IgD-negative memory B cell (primary cell): ENCODE measurements around the gene RDH8. TPM values are rescaled to one million over a fixed set of nuclear protein-coding genes. Genes with fewer than 3 reads are reported as not detected.
"Not testable (repeated sequence)": the region's sequence is repeated elsewhere in the genome, so short reads cannot be mapped to it uniquely, and the experiment has no call there.

Experiments used
- H3K27ac Mint-ChIP-seq, 3 donors: one replicate each; pipeline ENCODE4 v1.8.0; 2020 to 2022; ENCODE audit warnings: mild to moderate bottlenecking in 3 of 3, mixed read lengths in 3 of 3, moderate library complexity in 1 of 3
- H3K27me3 Mint-ChIP-seq: one replicate; pipeline ENCODE4 v1.8.0; 2021; ENCODE audit warnings: mixed read lengths
- H3K36me3 Mint-ChIP-seq: one replicate; pipeline ENCODE4 v1.8.0; 2020; ENCODE audit warnings: mild to moderate bottlenecking, mixed read lengths
- H3K4me1 Mint-ChIP-seq, 3 donors: one replicate each; pipeline ENCODE4 v1.8.0; 2020 to 2022; ENCODE audit warnings: mixed read lengths in 3 of 3, mild to moderate bottlenecking in 1 of 3
- H3K4me3 Mint-ChIP-seq, 4 donors: one replicate each; pipeline ENCODE4 v1.8.0; 2020 to 2022; ENCODE audit warnings: mild to moderate bottlenecking in 4 of 4, mixed read lengths in 4 of 4, moderate library complexity in 3 of 4
- H3K9me3 Mint-ChIP-seq, 3 donors: one replicate each; pipeline ENCODE4 v1.8.0; 2020 to 2021; ENCODE audit warnings: mixed read lengths in 3 of 3, mild to moderate bottlenecking in 1 of 3
- polyA plus RNA-seq: library from polyadenylated mRNA; unstranded; fragments of 300-500 nt; fragmentation: Illumina TruSeq; gene quantifications from one replicate; pipeline ENCODE4 v1.2.3, GENCODE V29; 2021

The RDH8 gene
- polyA plus RNA-seq, 1 donor from 2014 or later = not detected

DNA sequence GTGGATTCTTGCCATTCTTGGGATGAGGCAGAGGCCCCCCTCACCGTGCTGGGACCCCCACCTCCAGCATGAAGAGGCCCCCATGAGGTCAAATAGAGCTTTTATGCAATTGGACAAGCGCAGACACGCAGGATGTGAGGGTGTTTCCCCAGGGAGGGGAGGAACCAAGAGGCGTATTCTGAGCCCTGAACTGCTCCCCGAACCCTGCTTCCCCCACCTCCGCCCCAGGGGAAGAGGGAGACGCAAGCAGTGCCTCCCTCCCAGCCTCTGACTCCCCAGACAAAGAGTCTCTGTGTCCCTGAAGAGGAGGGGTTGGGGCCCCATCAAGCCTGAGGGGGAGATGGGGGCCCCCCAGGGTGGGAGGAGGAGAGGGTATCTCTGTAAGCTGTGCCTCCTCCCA, 1.3 kb upstream of the RDH8 start:
- no peak overlapping the region for H3K4me3 Mint-ChIP-seq
- H3K27me3 Mint-ChIP-seq = peaks cover 45% of the 10 kb centered on the region
- H3K36me3 Mint-ChIP-seq = no peaks in the 10 kb centered on the region
- no peak overlapping the region for H3K27ac Mint-ChIP-seq
- H3K9me3 Mint-ChIP-seq = peaks cover 0 to 4% (median 1%) of the 10 kb centered on the region in 3 donors
- peaks cover 0 to 9% (median 0%) of the 10 kb centered on the region in 3 donors for H3K4me1 Mint-ChIP-seq

DNA sequence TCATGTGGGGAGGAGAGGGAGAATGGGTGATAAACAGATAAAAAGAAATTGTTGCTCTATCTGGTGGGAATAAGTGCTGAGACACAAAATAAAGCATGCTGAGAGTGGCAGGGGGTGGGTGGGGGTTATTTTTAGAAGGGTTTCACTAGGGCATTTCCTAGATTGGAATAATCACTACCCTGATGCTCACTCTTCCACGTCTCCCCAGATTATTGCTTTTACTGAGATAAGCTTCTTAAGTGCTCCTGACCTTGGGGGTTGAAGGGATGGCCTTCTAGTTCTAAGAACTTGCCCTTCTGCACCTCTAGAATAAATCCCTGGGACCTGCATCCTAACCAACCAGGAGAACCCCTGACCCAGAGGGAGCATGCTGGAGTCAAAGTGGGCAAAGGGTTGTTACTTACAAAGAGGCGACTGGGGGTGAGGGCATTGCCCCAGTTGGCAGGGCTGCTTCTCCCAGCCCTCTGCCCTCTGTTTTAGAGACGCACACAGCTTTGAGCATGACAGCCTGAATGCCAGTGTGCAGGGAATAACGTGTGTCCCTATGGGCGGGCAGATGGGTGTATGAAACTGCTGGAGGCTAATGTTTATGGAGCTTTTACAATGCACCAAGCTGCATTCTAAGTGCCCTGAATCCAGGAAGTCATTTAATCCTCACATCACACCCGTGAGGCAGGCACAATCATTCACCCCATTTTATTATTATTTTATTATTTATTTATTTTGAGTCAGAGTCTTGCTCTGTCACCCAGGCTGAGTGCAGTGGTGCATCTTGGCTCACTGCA, 743 bp downstream of the RDH8 start:
- Mint-ChIP-seq H3K4me3 (no peak overlapping the region), H3K27me3 (peaks cover 33% of the 10 kb centered on the region), H3K27ac (no peak overlapping the region), H3K4me1 (peaks cover 0 to 4% (median 0%) of the 10 kb centered on the region in 3 donors), H3K9me3 (peaks cover 0 to 4% (median 0%) of the 10 kb centered on the region in 3 donors), H3K36me3 (no peaks in the 10 kb centered on the region)

DNA sequence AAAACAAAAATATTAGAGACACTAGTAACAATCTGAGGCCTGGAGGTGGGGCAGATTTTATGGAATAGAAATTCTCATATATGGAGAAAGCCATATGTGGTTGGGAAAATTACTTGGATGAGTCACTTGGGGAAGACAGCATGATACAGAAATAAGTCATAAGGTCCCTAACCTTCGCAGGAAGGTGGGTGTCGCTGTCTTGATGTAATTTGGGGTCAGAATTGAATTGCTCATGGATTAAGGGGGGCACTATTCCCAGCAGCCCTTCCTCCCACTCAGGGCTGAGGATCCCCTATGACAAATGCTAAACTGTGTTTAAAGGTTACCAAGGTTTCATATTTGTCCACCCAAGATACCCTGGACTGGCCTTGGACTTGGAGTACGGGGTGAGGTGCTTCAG, 5.0 kb downstream of the RDH8 start:
- peaks cover 16% of the 10 kb centered on the region for H3K27me3 Mint-ChIP-seq
- no peaks in the 10 kb centered on the region for H3K4me1 Mint-ChIP-seq
- H3K36me3 Mint-ChIP-seq = no peaks in the 10 kb centered on the region
- no peak overlapping the region for H3K4me3 Mint-ChIP-seq
- peak overlapping the region in 1 of 3 donors; percentile 39 for H3K27ac Mint-ChIP-seq
- H3K9me3 Mint-ChIP-seq = no peaks in the 10 kb centered on the region

DNA sequence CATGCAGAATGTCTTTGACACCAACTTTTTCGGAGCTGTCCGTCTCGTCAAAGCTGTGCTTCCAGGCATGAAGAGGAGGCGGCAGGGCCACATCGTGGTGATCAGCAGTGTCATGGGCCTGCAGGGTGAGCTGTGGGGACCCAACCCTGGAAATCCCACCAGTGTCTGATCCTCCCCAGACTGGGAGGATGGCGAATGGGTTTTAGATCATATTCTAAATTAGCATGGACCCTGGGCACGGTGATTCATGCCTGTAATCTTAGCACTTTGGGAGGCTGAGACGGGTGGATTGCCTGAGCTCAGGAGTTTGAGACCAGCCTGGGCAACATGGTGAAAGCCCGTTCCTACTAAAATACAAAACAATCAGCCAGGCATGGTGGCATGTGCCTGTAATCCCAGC, 5.5 kb downstream of the RDH8 start:
- H3K27ac Mint-ChIP-seq = no peak overlapping the region
- no peaks in the 10 kb centered on the region for H3K36me3 Mint-ChIP-seq
- peaks cover 11% of the 10 kb centered on the region for H3K27me3 Mint-ChIP-seq
- no peaks in the 10 kb centered on the region for H3K9me3 Mint-ChIP-seq
- no peak overlapping the region for H3K4me3 Mint-ChIP-seq
- no peaks in the 10 kb centered on the region for H3K4me1 Mint-ChIP-seq

DNA sequence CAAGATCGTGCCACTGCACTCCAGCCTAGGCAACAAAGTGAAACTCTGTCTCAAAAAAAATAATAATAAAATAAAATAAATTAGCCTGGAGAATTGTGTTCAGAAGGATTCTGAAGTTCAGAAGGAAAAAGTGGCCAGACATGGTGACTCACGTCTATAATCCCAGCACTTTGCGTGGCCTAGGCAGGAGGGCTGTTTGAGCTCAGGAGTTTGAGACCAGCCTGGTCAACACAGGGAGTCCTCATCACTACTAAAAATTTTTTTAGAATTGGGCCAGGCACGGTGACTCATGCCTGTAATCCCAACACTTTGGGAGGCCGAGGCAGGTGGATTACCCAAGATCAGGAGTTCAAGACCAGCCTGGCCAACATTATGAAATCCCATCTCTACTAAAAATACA, 6.0 kb downstream of the RDH8 start:
- peaks cover 11% of the 10 kb centered on the region for H3K27me3 Mint-ChIP-seq
- H3K9me3 Mint-ChIP-seq = no peaks in the 10 kb centered on the region
- H3K36me3 Mint-ChIP-seq = no peaks in the 10 kb centered on the region
- no peak overlapping the region for H3K27ac Mint-ChIP-seq
- H3K4me3 Mint-ChIP-seq = no peak overlapping the region
- H3K4me1 Mint-ChIP-seq = no peaks in the 10 kb centered on the region

DNA sequence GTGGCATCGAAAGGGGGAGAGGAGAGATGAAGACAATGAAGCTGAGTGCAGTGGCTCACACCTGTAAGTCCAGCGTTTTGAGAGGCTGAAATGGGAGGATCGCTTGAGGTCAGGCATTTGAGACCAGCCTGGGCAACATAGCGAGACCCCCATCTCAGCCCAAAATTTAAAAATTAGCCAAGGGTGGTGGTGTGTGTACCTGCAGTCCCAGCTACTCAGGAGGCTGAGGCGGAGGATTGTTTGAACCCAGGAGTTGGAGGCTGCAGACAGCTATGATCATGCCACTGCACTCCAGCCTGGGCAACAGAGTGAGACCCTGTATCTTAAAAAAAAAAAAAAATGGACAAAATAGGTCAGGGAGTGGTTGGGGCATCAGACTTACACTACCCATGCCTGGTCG, 7.6 kb downstream of the RDH8 start:
- H3K27me3 Mint-ChIP-seq = peaks cover 11% of the 10 kb centered on the region
- H3K9me3 Mint-ChIP-seq = no peaks in the 10 kb centered on the region
- H3K27ac Mint-ChIP-seq = no peak overlapping the region
- no peaks in the 10 kb centered on the region for H3K36me3 Mint-ChIP-seq
- no peak overlapping the region for H3K4me3 Mint-ChIP-seq
- no peaks in the 10 kb centered on the region for H3K4me1 Mint-ChIP-seq

DNA sequence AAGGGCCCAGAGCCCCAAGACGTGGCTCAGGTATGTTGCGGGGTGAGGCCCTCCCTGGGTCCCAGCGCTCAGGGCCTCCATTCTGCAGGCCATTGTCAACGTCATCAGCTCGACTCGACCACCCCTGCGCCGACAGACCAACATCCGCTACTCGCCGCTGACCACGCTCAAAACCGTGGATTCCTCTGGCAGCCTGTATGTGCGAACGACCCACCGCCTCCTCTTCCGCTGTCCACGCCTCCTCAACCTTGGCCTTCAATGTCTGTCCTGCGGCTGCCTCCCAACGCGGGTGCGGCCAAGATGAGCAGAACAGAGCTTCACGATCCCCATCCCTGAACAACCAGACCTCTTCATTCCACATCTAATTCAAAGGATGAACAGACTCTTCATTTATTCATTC, 8.2 kb downstream of the RDH8 start:
- no peaks in the 10 kb centered on the region for H3K9me3 Mint-ChIP-seq
- H3K27ac Mint-ChIP-seq = no peak overlapping the region
- no peak overlapping the region for H3K4me3 Mint-ChIP-seq
- H3K36me3 Mint-ChIP-seq = no peaks in the 10 kb centered on the region
- H3K27me3 Mint-ChIP-seq = peaks cover 11% of the 10 kb centered on the region
- H3K4me1 Mint-ChIP-seq = peaks cover 0 to 1% (median 0%) of the 10 kb centered on the region in 3 donors

DNA sequence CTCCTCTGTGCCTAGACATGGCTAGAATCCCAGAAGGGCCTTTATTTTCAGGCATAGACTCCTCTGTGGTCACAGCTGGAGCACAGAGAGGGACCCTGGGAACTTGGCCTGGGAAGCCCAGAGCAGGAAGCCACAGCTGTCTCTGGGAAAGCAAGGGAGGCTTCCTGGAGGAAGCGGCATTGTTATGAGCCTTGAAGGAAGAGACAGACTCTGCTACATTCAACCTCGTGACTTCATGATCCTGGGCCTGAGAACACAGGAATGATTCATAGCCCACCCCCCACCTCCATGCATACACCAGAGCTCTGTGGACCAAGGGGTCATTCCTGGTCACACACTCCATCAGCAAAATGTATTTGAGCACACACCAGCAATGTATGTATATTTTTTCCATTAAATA, 8.6 kb downstream of the RDH8 start:
- H3K9me3 Mint-ChIP-seq = no peaks in the 10 kb centered on the region
- peaks cover 9% of the 10 kb centered on the region for H3K27me3 Mint-ChIP-seq
- peaks cover 0 to 3% (median 0%) of the 10 kb centered on the region in 3 donors for H3K4me1 Mint-ChIP-seq
- no peak overlapping the region for H3K4me3 Mint-ChIP-seq
- no peak overlapping the region for H3K27ac Mint-ChIP-seq
- no peaks in the 10 kb centered on the region for H3K36me3 Mint-ChIP-seq

DNA sequence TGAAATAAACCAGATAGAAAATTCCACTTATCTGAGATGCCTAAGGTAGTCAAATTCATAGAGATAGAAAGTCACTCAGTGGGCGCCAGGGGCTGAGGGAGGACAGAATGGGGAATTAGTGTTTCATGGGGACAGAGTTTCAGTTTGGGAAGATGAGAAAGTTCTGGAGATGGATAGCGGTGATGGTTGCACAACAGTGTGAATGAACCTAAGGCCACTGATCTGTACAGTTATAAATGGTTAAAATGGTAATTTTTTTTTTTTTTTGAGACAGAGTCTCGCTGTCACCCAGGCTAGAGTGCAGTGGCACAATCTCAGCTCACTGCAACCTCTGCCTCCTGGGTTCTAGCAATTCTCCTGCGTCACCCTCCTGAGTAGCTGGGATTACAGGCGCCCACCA, 9.8 kb downstream of the RDH8 start:
- peaks cover 15% of the 10 kb centered on the region for H3K27me3 Mint-ChIP-seq
- H3K4me1 Mint-ChIP-seq, H3K4me3 Mint-ChIP-seq, H3K27ac Mint-ChIP-seq, H3K9me3 Mint-ChIP-seq, H3K36me3 Mint-ChIP-seq: not testable (repeated sequence)

DNA sequence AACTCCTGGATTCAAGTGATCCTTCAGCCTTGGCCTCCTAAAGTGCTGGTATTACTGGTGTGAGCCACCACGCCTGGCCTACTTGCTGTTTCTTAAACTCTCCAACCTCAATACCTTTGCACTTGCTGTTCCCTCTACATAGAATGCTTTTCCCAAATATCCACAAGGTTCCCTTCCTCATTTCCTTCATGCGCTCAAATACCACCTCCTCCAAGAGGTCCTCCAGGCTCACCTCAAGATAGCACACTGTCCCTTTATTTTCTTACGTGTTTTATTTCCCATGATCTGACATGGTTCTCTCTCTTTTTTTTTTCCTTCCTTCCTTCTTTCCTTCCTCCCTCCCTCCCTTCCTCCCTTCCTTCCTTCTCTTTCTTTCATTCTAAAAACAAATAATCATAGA, 13.5 kb downstream of the RDH8 start:
- no peak overlapping the region for H3K4me3 Mint-ChIP-seq
- no peaks in the 10 kb centered on the region for H3K36me3 Mint-ChIP-seq
- H3K4me1 Mint-ChIP-seq = peaks cover 0 to 3% (median 0%) of the 10 kb centered on the region in 3 donors
- H3K27ac Mint-ChIP-seq = no peak overlapping the region
- peaks cover 12% of the 10 kb centered on the region for H3K27me3 Mint-ChIP-seq
- no peaks in the 10 kb centered on the region for H3K9me3 Mint-ChIP-seq

DNA sequence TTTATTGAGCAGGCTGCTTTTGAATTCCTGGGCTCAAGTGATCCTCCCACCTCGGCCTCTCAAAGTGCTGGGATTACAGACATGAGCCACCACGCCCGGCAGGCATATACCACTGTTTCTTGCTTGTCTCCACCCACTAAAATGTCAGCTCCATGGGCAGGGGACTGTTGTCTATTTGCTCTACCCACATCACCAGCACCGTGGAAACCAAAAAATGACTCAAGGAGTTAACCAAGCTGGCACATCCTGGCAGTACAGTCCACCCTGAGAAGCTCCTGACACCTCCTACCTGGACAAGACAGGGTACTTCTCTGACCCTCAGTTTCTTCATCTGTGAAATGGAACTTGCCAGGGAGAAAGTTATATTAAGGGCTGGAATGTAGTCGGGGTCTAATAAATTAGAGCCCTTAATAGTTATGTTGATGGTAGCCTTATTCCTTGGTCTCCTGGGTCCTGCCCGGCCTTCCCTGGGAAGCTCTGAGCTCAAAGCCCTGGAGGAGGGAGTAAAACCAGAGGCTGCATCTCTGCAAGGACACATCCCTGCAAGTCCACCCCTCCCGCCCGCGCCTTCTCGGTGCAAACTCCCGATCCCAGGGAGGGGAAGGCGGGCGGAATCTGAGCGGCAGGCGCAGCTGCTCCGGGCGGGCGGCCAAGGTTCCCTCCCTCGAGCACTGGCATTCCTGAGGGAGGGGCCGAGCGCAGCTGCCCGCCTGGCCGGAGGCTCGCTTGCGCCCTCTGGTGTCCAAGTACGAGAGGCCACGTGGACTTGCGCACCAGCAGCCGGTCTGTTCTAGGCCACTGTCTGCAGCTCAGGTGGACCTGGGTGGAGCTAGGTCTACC, 14.1 kb downstream of the RDH8 start:
- Mint-ChIP-seq H3K9me3 (no peaks in the 10 kb centered on the region), H3K4me1 (peaks cover 0 to 5% (median 0%) of the 10 kb centered on the region in 3 donors), H3K4me3 (no peak overlapping the region), H3K36me3 (no peaks in the 10 kb centered on the region), H3K27ac (no peak overlapping the region), H3K27me3 (peaks cover 13% of the 10 kb centered on the region)

DNA sequence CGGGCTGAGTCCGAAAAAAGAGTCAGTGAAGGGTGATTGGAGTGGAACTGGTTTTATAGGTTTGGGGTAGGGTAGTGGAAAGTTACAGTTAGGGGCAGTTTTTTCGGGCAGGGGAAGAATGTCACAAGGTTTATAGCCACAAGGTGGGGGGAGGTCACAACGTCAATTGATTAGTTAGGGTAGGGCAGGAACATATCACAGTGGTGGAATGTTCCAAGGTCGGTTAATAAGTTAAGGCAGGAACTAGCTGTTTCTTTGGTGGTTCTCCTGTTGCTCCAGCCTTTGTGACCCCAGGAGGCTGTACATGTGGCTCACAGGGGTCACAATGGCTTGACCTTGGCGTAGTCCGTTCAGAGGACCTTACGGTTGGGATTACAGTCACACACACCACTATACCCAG, 20.3 kb downstream of the RDH8 start:
- no peak overlapping the region for H3K4me3 Mint-ChIP-seq
- H3K4me1 Mint-ChIP-seq = peaks cover 0 to 3% (median 0%) of the 10 kb centered on the region in 3 donors
- no peak overlapping the region for H3K27ac Mint-ChIP-seq
- H3K27me3 Mint-ChIP-seq = peaks cover 24% of the 10 kb centered on the region
- no peaks in the 10 kb centered on the region for H3K9me3 Mint-ChIP-seq
- no peaks in the 10 kb centered on the region for H3K36me3 Mint-ChIP-seq

DNA sequence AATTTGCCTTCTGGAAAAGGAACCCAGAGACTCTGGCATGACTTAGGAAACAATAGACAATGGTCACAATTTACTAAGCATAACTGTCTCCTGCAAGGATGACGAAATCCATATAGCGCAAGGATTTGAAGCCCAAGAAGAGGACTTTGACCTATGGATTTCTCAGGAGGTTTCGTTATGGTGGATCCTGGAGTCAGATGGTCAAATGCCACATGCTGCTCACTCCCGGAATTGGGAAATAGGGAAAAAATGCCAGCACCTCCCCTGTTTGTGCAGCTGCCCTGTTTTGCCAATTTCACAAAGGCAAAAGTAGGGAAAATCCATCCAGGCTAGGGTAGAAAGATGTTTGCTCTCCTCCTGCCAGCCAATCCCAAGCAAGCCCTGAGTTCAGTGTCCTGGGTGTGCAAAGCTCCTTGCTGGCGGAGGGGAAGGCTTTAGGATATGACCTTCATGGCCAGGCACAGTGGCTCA, 23.4 kb downstream of the RDH8 start:
- Mint-ChIP-seq H3K27me3 (peaks cover 37% of the 10 kb centered on the region), H3K4me1 (peaks cover 0 to 4% (median 0%) of the 10 kb centered on the region in 3 donors), H3K27ac (no peak overlapping the region), H3K4me3 (no peak overlapping the region), H3K36me3 (peaks cover 2% of the 10 kb centered on the region), H3K9me3 (no peaks in the 10 kb centered on the region)

DNA sequence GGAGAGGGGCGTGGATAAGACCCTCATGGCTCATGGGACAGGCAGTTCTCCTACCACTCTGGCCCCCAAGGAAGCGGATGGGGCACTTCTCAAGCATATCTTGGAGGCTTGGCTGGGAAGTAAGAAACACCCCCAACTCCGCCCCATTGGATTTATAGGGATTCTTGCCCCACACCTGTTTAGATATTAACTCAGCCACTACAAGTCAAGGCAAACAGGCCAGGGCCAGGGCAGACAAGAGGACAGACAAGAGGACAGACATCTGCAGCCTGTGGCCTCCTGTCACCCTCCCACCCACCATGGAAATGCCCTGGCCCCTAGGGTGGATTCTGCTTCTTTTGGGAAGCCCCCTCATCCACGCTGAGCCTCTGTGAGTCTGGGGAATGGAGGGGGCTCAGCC, 24.1 kb downstream of the RDH8 start:
- H3K27ac Mint-ChIP-seq = no peak overlapping the region
- H3K4me1 Mint-ChIP-seq = peaks cover 0 to 1% (median 0%) of the 10 kb centered on the region in 3 donors
- no peak overlapping the region for H3K4me3 Mint-ChIP-seq
- peaks cover 0 to 2% (median 0%) of the 10 kb centered on the region in 3 donors for H3K9me3 Mint-ChIP-seq
- H3K27me3 Mint-ChIP-seq = peaks cover 38% of the 10 kb centered on the region
- H3K36me3 Mint-ChIP-seq = peaks cover 2% of the 10 kb centered on the region

DNA sequence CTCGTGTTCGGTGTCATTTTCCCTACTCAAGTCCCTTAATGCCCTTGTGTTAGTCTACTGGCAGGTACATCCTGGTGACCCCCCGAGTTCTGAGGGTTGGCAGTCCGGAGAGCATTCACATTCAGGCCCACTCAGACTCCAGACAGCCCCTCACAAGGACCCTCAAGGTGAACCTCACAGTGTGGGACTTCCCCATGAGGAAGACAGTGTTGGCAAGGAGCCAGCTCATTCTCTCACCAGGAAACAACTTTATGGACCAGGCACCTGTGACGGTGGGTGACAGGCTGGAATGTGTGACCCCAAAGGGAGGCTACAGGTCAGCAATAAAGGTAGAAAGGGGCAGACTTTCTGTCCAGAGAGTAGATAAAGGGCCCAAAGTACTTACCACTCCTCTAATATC, 24.5 kb downstream of the RDH8 start:
- no peak overlapping the region for H3K4me3 Mint-ChIP-seq
- H3K27me3 Mint-ChIP-seq = peaks cover 37% of the 10 kb centered on the region
- H3K9me3 Mint-ChIP-seq = peaks cover 0 to 2% (median 0%) of the 10 kb centered on the region in 3 donors
- H3K36me3 Mint-ChIP-seq = peaks cover 2% of the 10 kb centered on the region
- H3K27ac Mint-ChIP-seq = no peak overlapping the region
- peaks cover 0 to 1% (median 0%) of the 10 kb centered on the region in 3 donors for H3K4me1 Mint-ChIP-seq
